GM19025 (cell line): ENCODE data around the gene FOXL1.

Experiments used
- ATAC-seq: cut with Tn5 transposase; IDR thresholded peaks from one replicate; pipeline ENCODE4 v1.9.1; 2021; ENCODE audit warnings: mild to moderate bottlenecking, low read depth, moderate library complexity; ENCODE audit not compliant: unreplicated experiment

The FOXL1 gene

DNA sequence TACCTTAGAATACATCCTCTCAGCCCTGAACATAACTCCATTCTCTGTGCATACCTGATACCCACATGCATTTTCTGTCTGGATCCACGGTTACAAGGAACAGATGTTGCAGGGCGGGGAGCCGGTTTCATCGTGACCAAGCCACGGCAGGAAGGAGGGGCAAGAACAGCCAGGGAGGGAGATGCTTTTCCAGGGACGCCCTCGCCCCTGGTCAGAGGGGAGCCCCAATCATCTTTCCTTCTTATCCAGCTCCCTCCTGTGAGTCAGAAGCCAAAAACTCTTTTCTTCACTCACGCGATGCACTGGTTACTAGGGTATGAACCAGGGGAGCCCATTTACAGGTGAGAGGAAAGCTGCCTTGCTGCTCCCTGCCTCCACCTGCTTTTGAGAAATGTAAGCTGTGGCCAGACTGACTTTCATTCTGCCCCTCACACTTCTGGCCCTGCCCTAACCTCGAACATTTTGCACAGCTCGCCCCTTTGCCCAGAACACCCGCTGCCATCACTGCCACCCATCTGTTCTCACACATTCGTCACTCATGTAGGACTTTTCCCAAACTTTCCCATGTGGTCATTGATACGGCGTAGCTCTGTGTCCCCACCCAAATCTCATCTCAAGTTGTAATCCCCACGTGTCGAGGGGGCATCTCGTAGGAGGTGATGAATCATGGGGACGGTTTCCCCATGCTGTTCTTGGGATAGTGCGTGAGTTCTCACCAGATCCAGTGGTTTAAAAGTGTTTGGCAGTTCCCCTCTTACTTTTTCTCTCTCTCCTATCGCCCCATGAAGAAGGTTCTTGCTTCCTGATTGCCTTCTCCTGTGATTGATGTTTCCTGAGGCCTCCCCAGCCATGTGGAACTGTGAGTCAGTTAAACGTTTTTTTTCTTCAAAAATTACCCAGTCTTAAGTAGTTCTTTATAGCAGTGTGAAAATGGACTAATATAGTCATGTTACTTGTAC lies 20.5 kb downstream of the FOXL1 start:
- no peak for ATAC-seq

DNA sequence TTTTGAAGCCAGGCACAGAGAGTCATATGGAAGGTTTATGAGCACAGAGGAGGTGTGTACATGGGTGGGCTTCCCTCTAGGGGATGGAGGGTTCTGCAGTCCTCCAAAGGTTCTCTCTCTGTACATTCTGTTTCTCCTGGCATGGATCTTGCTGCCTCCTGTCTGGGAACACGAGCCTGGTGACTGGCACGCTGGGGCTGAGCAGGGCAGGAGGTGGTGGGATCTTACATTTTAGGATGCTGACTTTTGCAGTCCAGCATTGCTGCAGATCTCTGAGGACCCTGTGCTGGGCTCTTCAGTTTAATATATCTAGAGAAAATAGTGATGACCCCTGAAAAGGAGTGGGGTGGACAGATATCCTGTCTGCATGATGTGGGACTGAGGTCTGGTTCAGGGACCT lies 23.0 kb downstream of the FOXL1 start:
- no peak for ATAC-seq

DNA sequence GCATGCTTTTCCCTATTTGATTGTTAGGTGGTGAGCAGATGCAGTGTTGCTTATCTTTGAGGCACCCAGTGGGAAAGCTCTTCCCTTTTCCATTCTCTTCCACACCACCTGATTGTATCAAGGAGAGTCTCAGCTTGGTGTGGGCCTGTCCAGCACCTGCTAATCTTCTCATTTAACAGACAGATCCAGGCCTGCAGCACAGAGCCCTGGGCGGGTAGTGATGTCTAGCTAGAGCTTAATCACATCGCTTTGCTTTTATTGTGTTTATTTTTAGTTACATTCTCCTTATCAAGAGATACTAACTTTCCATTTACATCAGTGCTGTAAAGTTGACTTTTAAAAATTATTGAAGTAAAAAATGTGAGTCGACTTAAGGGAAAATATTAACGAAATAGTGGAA lies 24.2 kb downstream of the FOXL1 start:
- no peak for ATAC-seq

DNA sequence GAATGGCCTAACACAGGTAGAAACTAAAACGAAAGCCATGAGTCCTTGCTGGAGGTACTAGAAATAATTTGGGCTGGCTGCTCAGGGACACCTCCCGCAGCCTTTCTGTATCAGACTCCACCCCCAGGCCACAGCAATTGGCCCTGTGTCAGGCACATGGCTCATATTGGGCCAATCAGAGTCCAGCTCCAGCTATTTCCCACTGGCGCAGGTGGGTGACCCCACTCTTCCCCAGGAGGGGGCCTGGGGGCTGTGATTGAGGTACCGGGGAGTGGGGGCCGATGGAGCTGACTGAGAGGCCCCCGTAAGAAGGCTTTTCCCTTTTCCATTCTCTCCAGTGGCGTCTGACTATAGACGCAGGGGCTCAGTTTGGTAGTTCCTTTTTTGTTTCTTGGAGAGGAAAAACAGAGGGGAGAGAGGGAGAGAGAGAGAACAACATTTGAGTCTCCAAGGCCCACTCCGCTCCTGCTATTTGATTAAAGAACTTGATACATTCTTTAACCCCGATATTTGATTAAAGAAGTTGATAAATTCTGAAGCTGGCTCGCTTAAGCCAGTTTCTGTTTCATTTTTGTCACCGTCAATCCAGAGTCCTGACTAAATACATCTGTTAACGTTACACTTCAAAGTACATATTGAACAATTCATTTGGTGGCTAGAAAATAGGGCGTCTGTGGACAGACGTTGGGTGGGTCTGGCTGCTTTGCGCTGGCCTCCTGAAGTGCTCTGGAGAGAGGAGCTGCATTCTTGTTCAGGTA lies 26.3 kb downstream of the FOXL1 start:
- ATAC-seq = no peak

DNA sequence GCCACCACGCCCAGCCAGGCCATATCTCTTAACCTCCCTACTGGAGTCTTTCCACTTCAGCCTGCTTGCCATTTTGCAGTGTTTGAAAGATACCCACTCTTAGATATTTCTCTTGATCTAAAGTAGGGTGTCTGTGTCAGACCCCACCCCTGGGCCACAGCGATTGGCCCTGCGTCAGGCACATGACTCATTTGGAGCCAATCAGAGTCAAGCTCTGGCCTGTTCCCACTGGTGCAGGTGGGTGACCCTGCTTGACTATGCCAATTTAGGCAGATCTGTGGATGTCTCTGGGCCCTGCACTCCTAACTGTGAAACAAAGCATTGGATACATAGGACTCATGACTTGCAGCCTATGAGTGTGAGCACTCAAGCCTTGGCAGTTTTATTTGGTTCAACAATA lies 27.6 kb downstream of the FOXL1 start:
- ATAC-seq = no peak

DNA sequence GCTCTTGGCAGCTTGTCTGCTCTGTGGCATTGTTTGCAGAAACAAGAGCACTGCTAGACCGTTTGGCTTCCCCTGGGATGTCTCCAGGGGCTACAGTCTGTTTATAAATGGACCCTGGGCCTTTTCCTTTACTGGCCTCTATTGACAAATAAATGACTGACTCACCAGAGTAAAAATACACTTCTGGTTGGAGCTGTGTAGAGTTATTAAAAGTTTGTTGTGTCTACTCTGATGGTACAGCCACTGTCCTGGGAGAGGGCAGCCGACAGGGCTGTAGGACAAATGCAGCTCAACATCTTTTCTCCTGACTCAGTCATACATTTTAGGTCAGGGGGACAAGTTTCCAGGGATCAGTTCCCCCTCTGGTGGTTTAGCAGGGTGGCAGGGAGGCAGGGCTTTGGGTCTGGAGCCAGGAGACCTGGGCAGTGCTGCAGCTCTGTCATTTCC lies 30.0 kb downstream of the FOXL1 start:
- ATAC-seq = no peak

DNA sequence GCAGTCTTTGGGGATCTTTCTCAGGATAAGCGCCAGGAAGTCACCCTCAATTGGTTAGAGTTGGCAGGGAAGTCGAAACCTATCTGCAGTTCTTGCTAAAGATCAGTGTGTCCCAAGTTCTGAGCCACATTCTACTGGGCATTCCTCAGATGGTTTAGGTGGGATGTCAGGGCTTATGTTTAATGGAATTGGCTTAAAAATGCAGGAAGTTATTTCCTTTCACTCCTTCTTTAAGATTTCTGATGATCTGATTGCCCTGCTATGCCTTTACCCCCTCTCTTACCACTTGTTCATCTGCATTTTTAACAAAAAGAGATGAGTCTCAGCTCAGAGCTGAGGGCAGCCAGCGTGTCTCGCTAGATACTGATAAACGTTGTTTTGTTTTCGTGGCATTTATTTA lies 30.8 kb downstream of the FOXL1 start:
- no peak for ATAC-seq

DNA sequence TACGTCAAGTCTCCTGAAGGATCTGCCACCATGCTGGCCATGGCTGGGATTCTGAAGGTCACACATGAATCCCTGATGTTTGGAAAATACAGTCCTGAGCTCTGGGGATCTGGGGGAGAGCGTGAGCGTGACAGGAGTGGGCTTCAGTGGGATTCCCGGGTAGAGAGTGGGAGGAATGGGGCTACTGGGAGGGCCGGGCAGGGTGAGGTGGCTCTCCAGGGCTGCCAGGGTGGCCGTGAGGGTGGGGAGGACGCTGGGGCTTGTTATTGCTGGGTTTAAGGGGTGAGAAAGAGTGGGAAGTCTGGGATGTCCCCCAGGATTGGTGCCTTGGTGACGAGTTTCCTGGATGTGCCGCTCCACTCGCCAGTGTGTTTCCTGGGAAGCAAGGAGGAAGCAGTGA lies 31.3 kb downstream of the FOXL1 start:
- ATAC-seq = no peak

DNA sequence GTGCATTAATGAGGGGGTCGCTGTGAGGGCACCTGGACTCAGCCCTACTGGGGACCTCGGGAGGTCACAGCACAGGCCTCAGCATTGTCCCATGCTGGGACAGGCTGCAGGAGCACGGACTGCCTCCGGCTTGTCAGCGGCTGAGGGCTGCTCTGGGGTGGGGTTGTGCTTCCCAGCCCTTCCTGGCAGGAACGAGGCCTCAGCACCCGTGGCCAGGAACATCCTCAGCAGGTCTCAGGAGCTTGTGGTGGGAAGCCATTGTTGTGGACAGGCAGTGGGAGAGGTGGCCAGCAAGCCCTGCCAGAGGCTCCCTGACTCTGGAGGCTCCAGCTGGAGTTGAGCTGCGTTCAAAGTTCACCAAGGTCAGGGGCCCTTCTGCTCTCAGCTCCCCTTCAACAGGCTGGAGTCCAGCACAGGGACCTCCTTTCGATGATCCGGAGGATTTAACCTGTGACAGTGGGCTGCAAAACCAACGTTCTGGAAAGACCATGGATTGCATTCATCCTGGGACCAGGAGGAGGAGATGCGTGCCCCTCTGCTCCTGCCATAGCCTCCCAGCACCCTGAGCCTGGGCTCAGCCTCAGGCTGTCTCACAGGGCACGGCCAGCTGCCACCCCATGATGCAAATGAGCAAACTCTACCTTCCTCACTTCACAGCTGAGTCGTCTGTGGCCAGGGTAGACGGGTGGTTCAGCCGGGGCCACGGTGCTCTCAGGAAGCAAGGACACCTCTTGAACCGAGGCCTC lies 32.6 kb downstream of the FOXL1 start:
- no peak for ATAC-seq

DNA sequence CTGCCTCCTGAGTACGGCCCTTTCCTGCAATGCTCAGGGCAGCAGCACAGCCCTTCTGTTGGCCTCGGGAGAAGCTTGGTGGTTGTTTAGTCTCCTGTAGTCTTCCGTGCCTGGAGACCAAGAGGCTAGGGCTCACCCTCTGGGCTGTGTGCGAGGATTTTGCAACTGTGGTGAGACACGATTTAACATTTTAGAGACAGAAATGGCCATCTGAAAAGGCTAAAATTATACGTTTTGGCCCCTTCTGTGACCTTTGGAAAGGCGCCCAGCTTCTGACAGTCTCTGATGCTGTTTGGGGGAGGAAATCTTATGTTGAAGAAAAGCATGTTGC lies 33.1 kb downstream of the FOXL1 start:
- ATAC-seq = no peak

DNA sequence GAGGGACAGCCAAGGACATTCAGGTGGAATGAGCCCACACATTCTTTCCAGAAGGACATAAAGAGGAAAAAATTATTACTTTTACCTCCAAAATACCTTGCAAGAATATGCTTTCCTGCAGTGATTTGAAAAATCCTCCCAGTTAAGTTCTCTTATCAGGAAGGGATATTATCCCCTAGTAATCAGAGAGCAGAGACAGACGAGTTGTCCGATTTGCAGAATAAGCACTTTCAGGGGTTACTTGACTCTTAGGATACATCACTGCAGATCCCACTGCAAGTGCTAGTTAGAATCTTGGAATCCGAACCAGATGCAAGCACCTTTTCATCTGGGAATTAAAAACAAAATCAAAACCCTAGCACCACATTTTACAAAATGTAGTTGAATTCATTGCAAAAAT lies 33.6 kb downstream of the FOXL1 start:
- no peak for ATAC-seq

DNA sequence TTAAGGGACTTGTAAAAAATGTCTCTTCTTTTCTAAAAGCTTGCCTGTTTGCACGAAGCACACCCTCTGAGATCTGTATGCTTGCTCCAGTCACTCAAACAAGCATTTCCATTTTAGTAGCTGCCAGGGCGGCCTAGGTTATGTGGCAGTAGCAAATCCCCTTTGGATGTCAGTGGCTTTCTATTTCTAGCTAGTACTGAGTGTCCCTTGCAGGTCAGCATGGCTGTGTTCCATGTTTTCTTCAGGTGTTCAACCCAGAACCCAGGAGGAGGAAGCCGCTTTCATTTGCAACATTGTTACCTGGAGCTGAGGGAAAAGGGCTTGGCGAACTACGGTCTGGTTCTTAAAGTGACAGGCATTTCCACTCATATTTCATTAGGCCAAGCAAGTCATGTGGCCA lies 36.4 kb downstream of the FOXL1 start:
- ATAC-seq = no peak

DNA sequence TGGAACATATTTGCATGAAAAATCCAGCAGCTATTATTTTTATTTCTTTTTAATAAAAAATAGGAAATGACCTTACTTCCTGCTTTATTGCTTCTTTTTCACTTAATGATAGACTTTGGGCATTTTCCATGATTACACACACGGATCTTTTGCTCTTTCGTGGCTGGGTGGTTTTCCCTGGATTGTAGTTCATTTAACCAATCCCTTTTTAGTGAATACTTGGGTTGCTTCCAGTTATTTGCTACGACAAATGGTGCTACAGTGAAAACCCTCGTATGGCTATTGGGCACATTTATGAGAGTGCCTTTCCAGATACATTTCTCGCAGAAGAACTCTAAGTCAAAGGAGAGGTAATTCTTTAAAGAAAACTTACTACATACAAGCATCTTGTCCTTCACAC lies 38.6 kb downstream of the FOXL1 start:
- ATAC-seq = no peak

DNA sequence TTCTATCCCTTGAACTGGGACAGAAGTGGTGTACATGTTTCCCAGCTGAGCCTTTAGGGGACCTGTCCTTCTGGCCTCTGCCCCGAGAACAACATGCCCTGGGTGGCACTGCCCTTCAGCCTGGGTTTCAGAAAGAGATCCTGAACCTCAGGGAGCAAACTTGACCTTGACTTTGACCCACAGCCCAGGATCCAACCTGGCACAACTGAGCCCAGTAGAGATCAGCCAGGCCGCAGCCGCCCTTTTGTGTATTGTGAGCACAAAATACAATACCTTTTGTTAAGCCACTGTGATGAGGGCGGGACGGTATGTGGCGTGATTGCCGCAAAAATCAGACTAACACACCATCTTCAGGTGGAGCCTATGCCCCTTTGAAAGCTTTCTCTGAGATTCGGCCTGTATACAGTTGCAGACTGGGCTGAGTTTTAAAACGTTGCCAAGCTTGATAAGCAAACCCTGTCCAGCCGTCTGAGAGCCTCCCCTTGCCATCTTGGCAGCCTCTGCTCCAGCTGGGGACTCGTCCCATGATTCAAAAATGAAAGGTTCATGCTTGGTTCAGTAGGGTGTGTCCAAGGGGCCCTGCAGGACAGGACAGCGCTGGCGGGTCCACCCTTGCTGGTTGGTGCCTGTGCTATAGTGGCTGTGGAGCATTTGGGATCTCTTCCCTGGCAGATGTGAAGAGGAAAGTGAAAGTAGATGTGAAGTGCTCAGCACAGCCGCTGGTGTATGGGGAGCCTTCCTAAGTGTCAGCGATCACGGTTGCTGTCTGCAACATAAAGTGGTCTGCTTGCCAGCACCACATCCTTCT lies 40.3 kb downstream of the FOXL1 start:
- ATAC-seq = no peak

DNA sequence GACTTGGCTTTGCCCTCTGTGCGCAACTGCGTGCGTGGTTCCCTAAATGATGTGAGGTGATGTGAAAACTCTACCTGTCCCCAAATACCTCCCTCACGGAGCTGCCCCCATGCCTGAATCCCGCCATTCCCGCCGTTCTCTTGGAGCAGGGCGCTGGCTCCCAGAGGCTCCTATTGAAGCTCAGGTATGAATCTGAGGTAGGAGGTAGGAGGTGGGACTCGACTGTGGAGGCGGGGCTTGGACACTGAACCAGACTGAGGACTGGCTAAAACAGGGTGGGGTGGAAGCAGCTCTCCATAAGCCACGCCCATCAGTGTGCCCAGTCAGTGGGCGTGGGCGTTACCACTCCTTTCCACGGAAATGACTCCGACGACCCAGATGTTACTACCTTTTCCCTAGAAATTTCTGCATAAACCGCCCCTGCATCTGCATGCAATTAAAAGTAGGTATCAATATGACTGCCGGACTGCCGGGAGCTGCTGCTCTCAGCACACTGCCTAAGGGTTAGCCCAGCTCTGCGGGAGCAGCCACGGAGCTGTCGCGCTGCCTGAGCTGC lies 41.0 kb downstream of the FOXL1 start:
- no peak for ATAC-seq

DNA sequence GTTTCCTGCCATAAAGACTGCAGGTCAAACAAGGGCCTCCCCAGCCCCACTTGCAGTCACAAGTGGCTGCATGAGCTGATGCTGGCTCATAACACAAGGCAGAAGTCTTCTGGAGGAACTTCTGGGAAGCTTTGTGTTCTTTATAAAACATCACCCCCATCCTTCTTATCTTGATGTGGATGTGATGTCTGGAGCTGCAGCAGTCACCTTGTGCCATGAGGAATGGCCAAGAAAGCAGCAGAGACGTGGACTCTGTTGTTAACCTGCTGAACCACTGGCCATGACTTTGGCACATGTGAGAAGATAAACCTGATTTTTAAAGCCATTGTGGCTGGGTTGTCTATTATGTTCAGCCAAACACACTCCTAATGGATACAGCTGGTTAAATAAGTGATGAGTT lies 41.8 kb downstream of the FOXL1 start:
- no peak for ATAC-seq

DNA sequence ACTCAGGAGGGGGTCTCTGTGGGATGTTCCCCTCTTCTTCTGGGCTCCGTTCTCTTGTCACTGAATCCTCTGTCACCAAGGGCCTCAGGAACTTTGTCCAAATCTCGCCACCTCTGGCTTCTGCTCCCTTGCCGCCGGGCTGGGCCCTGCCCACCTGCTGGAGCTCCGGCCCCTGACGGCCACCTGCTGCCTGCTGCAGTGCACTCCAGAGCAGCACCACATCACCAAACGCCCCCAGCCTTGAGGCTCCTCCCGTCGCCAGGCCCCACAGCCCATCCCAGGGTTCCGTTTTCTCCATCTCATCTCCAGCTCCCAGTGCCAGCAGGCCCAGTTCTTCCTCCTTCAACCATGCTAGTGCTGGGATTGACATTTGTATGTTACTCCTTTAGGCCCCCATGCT lies 43.6 kb downstream of the FOXL1 start:
- ATAC-seq = no peak

DNA sequence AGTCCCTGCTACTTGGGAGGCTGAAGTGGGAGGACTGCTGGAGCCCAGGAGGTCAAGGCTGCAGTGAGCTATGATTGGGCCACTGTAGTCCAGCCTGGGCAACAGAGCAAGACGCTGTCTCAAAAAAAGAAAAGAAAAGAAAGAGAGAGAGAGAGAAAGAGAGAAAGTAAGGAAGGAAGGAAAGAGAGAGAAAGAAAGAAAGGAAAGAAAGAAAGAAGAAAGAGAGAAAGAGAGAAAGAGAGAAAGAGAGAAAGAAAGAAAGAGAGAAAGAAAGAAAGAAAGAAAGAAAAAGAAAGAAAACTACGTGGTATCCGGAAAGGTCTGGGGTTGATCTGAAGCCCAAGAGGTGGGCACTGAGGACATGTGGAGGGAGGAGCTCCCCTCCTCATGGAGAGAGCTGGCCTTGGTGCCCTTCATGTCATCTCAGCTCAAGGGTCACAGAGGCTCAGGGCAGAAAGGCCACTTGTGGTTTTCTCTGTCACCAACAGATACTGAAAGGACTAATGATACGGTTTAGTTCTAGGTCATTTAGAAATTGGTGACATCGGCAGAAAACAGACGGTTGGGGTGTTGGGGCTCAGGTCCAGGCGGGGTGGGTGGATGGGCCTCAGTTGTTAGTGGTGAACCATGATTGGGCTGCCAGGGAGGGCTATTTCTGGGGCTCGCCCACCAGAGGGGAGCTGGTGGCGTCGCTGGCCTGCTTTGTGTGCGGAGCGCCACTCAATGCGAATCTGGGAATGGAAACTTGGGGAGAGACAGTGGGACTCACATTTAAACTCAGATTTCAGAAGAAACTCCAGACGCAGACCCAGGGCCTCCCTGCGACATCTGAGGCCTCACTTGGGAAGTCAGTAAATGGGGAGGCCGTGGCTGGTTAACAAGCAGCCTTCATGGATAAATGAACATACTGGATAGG lies 44.6 kb downstream of the FOXL1 start:
- no peak for ATAC-seq

DNA sequence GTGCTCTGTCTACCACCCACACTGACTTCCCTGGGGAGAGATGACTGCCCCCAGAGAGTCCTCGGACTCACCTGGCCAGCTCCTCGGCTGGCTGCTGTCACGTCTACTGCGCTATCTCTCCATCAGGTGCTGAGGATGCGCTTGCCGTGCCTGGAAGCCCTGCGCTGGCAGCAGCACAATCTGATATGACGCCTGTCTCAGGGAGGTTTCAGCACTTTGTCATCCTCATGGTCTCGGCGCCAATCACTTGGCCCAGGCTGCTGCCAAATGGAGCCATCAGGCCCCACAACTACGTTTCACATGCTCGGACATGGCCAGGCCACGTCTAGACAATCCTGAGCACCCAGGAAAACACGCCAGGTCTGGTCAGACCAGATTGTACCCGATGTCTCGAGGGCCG lies 46.7 kb downstream of the FOXL1 start:
- ATAC-seq = no peak
